ENCODE measurements around the gene SZRD1. TPM values are rescaled to one million over a fixed set of nuclear protein-coding genes. Genes with fewer than 3 reads are reported as not detected.
A peak's percentile ranks its signal among the peaks of the same experiment; 100 is the strongest.

Gene SZRD1
- total and polyA plus RNA-seq, 9 of the 15 experiments (the other 6 are each of a cell fraction or from before 2014, with no cell fraction given) = 3.9 to 149 (median 82.5) TPM

GRCh38 chr1:16430606-16431005 lies 63.6 kb downstream of the SZRD1 start (continued):
- TF ChIP-seq REST (IDR thresholded peaks at IDR 0.05; ENCODE audit: borderline replicate concordance) (0 out of 2 replicates have a peak, but pooled peaks have one; percentile 17), REST (CRISPR knock-in tag; IDR thresholded peaks at IDR 0.05; ENCODE audit: low read depth) (no peak), TFAM (CRISPR knock-in tag; conservative IDR thresholded peaks at IDR 0.05) (no peak), CEBPG (CRISPR knock-in tag; IDR thresholded peaks at IDR 0.05) (no peak), CEBPG (tag; conservative IDR thresholded peaks at IDR 0.05 in 1 of 2, IDR thresholded peaks at IDR 0.05 in 1 of 2) (no peak; a peak in 1 of 4 replicates), XRCC3 (IDR thresholded peaks at IDR 0.05) (no peak), ZNF592 (IDR thresholded peaks at IDR 0.05) (no peak), EZH2 (IDR thresholded peaks at IDR 0.05; ENCODE audit: borderline replicate concordance, low read depth, low read length) (no peak), CC2D1A (IDR thresholded peaks at IDR 0.05) (0 out of 2 replicates have a peak, but pooled peaks have one; percentile 11), ZNF41 (CRISPR knock-in tag; conservative IDR thresholded peaks at IDR 0.05) (no peak), JUND (IDR thresholded peaks at IDR 0.05; ENCODE audit: borderline replicate concordance, low read depth, low read length) (0 out of 2 replicates have a peak, but pooled peaks have one; percentile 3), JUND (tag; IDR thresholded peaks at IDR 0.05; ENCODE audit: borderline replicate concordance, low read depth, low read length) (no peak), ZNF764 (CRISPR knock-in tag; IDR thresholded peaks at IDR 0.05; ENCODE audit: low read depth) (no peak)
